Heart right ventricle (tissue), 16 donors: ENCODE measurements around the gene LYL1. TPM values are rescaled to one million over a fixed set of nuclear protein-coding genes. Genes with fewer than 3 reads are reported as not detected.

Experiments
- ATAC-seq, 8 donors: fragments of 200-7000 bp; cut with Tn5 transposase; one replicate each; pipeline ENCODE4 v1.9.1; 2020; ENCODE audit warnings: mild to moderate bottlenecking in 8 of 8, moderate library complexity in 8 of 8, moderate number of reproducible peaks in 1 of 8
- DNase-seq, 2 donors: peaks; one replicate each; pipeline ENCODE4 v3.0.0-alpha.2; 2020
- H3K27ac ChIP-seq, 10 donors: fragments of 200-600 bp; sonication (generic) in 2 of 10; one replicate each; pipeline versions ENCODE4 v1.5.0 to v1.8.0; 2020 to 2022; ENCODE audit warnings: mild to moderate bottlenecking in 3 of 10
- H3K27me3 ChIP-seq, 7 donors: fragments of 200-600 bp; one replicate each; pipeline ENCODE4 v1.8.0; 2021 to 2022; ENCODE audit warnings: mild to moderate bottlenecking in 2 of 7
- H3K36me3 ChIP-seq, 9 donors: fragments of 200-600 bp; sonication (generic) in 1 of 9; one replicate each; pipeline versions ENCODE4 v1.5.0 to v1.8.0; 2020 to 2022; ENCODE audit warnings: mild to moderate bottlenecking in 2 of 9
- H3K4me1 ChIP-seq, 9 donors: fragments of 200-600 bp; sonication (generic) in 1 of 9; one replicate each; pipeline versions ENCODE4 v1.5.0 to v1.8.0; 2020 to 2022; ENCODE audit warnings: mild to moderate bottlenecking in 4 of 9
- H3K4me3 ChIP-seq, 10 donors: fragments of 200-600 bp; sonication (generic) in 2 of 10; one replicate each; pipeline versions ENCODE4 v1.5.0 to v1.8.0; 2020 to 2022; ENCODE audit warnings: mild to moderate bottlenecking in 7 of 10, moderate library complexity in 2 of 10
- H3K9me3 ChIP-seq, 11 donors: fragments of 200-600 bp in 10 of 11; sonication (generic) in 2 of 11; one replicate each; pipeline versions ENCODE4 v1.5.0 to v1.8.0; 2013 to 2022; ENCODE audit warnings: mild to moderate bottlenecking in 2 of 11, control low read depth in 1 of 11, moderate library complexity in 1 of 11
- CTCF ChIP-seq, 9 donors: fragments of 200-600 bp; sonication (generic) in 2 of 9; IDR thresholded peaks; one replicate each; pipeline versions ENCODE4 v1.5.0 to v1.8.0; 2021 to 2022; ENCODE audit warnings: antibody characterized with exemption in 9 of 9, mild to moderate bottlenecking in 5 of 9, moderate library complexity in 1 of 9
- WGBS, 2 donors: extraction: QIAGEN DNeasy Blood & Tissue Kit; methylation state at CpG; one replicate each; pipeline ENCODE4 v1.1.7; 2013; ENCODE audit warnings: inconsistent platforms in 1 of 2; 5-methylcytosine and 5-hydroxymethylcytosine counted together
- intact Hi-C, 10 donors: fragments of 100-400 bp; cut with DNase I; formaldehyde crosslinking; loops; one replicate each; pipeline versions ENCODE4 v1.11.1 to v1.14.2; 2022
- polyA plus RNA-seq, 2 donors: library from polyadenylated mRNA; stranded (reverse); fragments of 200-250 nt; gene quantifications; one replicate each; pipeline ENCODE4 v1.2.3, GENCODE V29; 2013
- total RNA-seq, 10 donors: library from RNA; stranded (reverse); fragmentation: NEBNext Ultra II Directional in 3 of 10; extraction: Animal tissue kit (Norgen Biotek cat#: 25700) in 3 of 10; gene quantifications; one replicate each; pipeline versions ENCODE4 v1.2.1 to v1.2.4, GENCODE V29; 2021 to 2023
- donor health status: Arrhythmogenic right ventricular cardiomyopathy.
- donor health status: ischemic (EF 13 %, LVEDD 7.1; RV severe dilation, severe dysfunction).
- donor health status: healthy with polysubstance abuse.
- donor health status: DM: no; HTN: yes; CAD: no.
- donor health status: DM: no; HTN: no; CAD: no.
- donor health status: ischemic (EF 25% LVEDD 6.9; RV normal size, moderate dysfunction).
- donor health status: ischemic (EF 25% LVEDD 5.7; RV mildly dilated, moderate dysfunction).
- donor health status: healthy.
- donor health status: DM: yes; HTN: yes; CAD: no.
- donor health status: Ischemic cardiomyopathy.
- donor health status: ischemic (EF 35%, LVEDD 5.7; RV mildly dilated, moderate dysfunction).
- donor health status: nonischemic (EF 11% LVEDD 7.7; RV severe dilation, severe dysfunction).
- donor health status: DM: yes; HTN: yes; CAD: no.
- donor health status: PGD.
- donor health status: ischemic (EF 29% LVEDD 5.4; RV normal size, mild dysfunction).
- donor health status: nonischemic (EF 23%, LVEDD 6.1; RV moderate dilation, normal function).

LYL1 gene
- total and polyA plus RNA-seq, 12 donors: 3.4 to 13.0 (median 7.4) TPM

- Histone ChIP-seq H3K4me3 (no peak overlapping the region), H3K27me3 (no peaks in the 10 kb centered on the region), H3K36me3 (no peaks in the 10 kb centered on the region), H3K9me3 (no peaks in the 10 kb centered on the region), H3K27ac (peak overlapping the region; percentile 20 to 99 (median 96)), H3K4me1 (peaks cover 75 to 100% (median 96%) of the 10 kb centered on the region in 9 donors)
- DNase-seq (no peak), ATAC-seq (no peak)
- TF ChIP-seq CTCF (IDR thresholded peaks at IDR 0.05): no peak
- intact Hi-C loops: loop anchor here in 1 of 10 donors (10.0 kb wide), 1 partner anchor 81 kb away; no protein-coding TSS in a partner anchor
- 67 to 80% methylated on average over 5 of the region's 5 CpGs for WGBS, 2 donors
Observed at GRCh38 chr19:13066226-13066625, 36.4 kb downstream of the LYL1 start.

GRCh38 chr19:13064092-13064489 is 38.6 kb downstream of the LYL1 start:
- peak in 1 of 2 donors; percentile 63 for DNase-seq
- H3K4me3 ChIP-seq: no peak overlapping the region

GRCh38 chr19:13063461-13064091 is 39.1 kb downstream of the LYL1 start:
- H3K9me3 ChIP-seq: no peaks in the 10 kb centered on the region
- no peak for TF ChIP-seq CTCF (IDR thresholded peaks at IDR 0.05)
- peak overlapping the region; percentile 71 to 99 (median 96) for H3K27ac ChIP-seq
- no peaks in the 10 kb centered on the region for H3K36me3 ChIP-seq
- intact Hi-C loops: loop anchor here in 7 of 10 donors (5.0 to 10.0 kb wide), 6 partner anchors 36 to 79 kb away; partner anchors contain the start of genes NFIX (in 3 of the 7) and LYL1 (in 1 of the 7)
- peak; percentile 56 to 86 (median 72) for ATAC-seq
- H3K4me1 ChIP-seq: peaks cover 75 to 100% (median 98%) of the 10 kb centered on the region in 9 donors
- 40 to 65% methylated on average over 5 of the region's 5 CpGs for WGBS, 2 donors
- no peaks in the 10 kb centered on the region for H3K27me3 ChIP-seq
- peak; percentile 53 to 75 for DNase-seq
- H3K4me3 ChIP-seq: no peak overlapping the region

More at GRCh38 chr19:13064092-13064489, 38.6 kb downstream of the LYL1 start:
- Histone ChIP-seq H3K4me1 (peaks cover 80 to 100% (median 98%) of the 10 kb centered on the region in 9 donors), H3K27me3 (no peaks in the 10 kb centered on the region), H3K27ac (peak overlapping the region; percentile 71 to 99 (median 96)), H3K36me3 (no peaks in the 10 kb centered on the region), H3K9me3 (no peaks in the 10 kb centered on the region)
- WGBS, 2 donors: 30 to 56% methylated on average over 6 of the region's 6 CpGs
- TF ChIP-seq CTCF (IDR thresholded peaks at IDR 0.05): no peak
- peak; percentile 22 to 71 (median 46) for ATAC-seq
- intact Hi-C loops: loop anchor here in 7 of 10 donors (5.0 to 10.0 kb wide), 6 partner anchors 37 to 79 kb away; partner anchors contain the start of genes NFIX (in 3 of the 7) and LYL1 (in 1 of the 7)

- intact Hi-C loops: loop anchor here in 7 of 10 donors (5.0 to 10.0 kb wide), 6 partner anchors 35 to 78 kb away; partner anchors contain the start of genes NFIX (in 3 of the 7) and LYL1 (in 1 of the 7)
- ATAC-seq (no peak), DNase-seq (no peak)
- H3K4me1 ChIP-seq: peaks cover 73 to 100% (median 99%) of the 10 kb centered on the region in 9 donors
- H3K27me3 ChIP-seq: no peaks in the 10 kb centered on the region
- H3K36me3 ChIP-seq: no peaks in the 10 kb centered on the region
- no peaks in the 10 kb centered on the region for H3K9me3 ChIP-seq
- no peak for TF ChIP-seq CTCF (IDR thresholded peaks at IDR 0.05)
- H3K27ac ChIP-seq: peak overlapping the region; percentile 56 to 99 (median 96)
- H3K4me3 ChIP-seq: peak overlapping the region in 1 of 10 donors; percentile 33
Observed at GRCh38 chr19:13062317-13062716, 40.3 kb downstream of the LYL1 start.
